ENCODE measurements around the gene CTNNA2. TPM values are rescaled to one million over a fixed set of nuclear protein-coding genes. Genes with fewer than 3 reads are reported as not detected.

The CTNNA2 gene
- total and polyA plus RNA-seq, 7 donors = 0.03 to 0.36 (median 0.17) TPM; not detected in 4

GRCh38 chr2:79564065-79564464 is 51.2 kb downstream of the CTNNA2 start:
- no peak for TF ChIP-seq CTCF (IDR thresholded peaks at IDR 0.05)
- 86 to 90% (median 88%) methylated on average over 6 of the region's 6 CpGs for WGBS, 3 donors
- intact Hi-C loops (cut with DNase I) = no loop called here
- H3K36me3 ChIP-seq (ENCODE audit: insufficient read depth in 1 of 2, low read depth in 1 of 2) = no peaks in the 10 kb centered on the region
- H3K4me1 ChIP-seq = no peaks in the 10 kb centered on the region
- no peak for DNase-seq
- ATAC-seq = no peak
- no peaks in the 10 kb centered on the region for H3K9me3 ChIP-seq
- H3K27ac ChIP-seq = no peak overlapping the region
- no peak overlapping the region for H3K4me3 ChIP-seq
- no peaks in the 10 kb centered on the region for H3K27me3 ChIP-seq (ENCODE audit: insufficient read depth in 3 of 3, low read length in 2 of 3)

GRCh38 chr2:79569048-79569447 is 56.2 kb downstream of the CTNNA2 start:
- no peaks in the 10 kb centered on the region for H3K9me3 ChIP-seq
- no peaks in the 10 kb centered on the region for H3K27me3 ChIP-seq (ENCODE audit: insufficient read depth in 3 of 3, low read length in 2 of 3)
- 64 to 73% (median 68%) methylated on average over 5 of the region's 5 CpGs for WGBS, 3 donors
- H3K4me3 ChIP-seq = no peak overlapping the region
- H3K4me1 ChIP-seq = no peaks in the 10 kb centered on the region
- no peak for ATAC-seq
- H3K36me3 ChIP-seq (ENCODE audit: insufficient read depth in 1 of 2, low read depth in 1 of 2) = no peaks in the 10 kb centered on the region
- intact Hi-C loops (cut with DNase I) = no loop called here
- no peak for TF ChIP-seq CTCF (IDR thresholded peaks at IDR 0.05)
- DNase-seq = no peak
- H3K27ac ChIP-seq = no peak overlapping the region

- DNase-seq (no peak), ATAC-seq (no peak)
- no peak overlapping the region for H3K27ac ChIP-seq
- no peaks in the 10 kb centered on the region for H3K36me3 ChIP-seq (ENCODE audit: insufficient read depth in 1 of 2, low read depth in 1 of 2)
- intact Hi-C loops (cut with DNase I) = no loop called here
- H3K9me3 ChIP-seq = no peaks in the 10 kb centered on the region
- WGBS, 3 donors = 53 to 62% (median 57%) methylated on average over 6 of the region's 6 CpGs
- H3K4me3 ChIP-seq = no peak overlapping the region
- H3K27me3 ChIP-seq (ENCODE audit: insufficient read depth in 3 of 3, low read length in 2 of 3) = no peaks in the 10 kb centered on the region
- TF ChIP-seq CTCF (IDR thresholded peaks at IDR 0.05) = no peak
- no peaks in the 10 kb centered on the region for H3K4me1 ChIP-seq
Measured at GRCh38 chr2:79573895-79574674, 61.2 kb downstream of the CTNNA2 start.

GRCh38 chr2:79576451-79576850 is 63.6 kb downstream of the CTNNA2 start:
- no peak for TF ChIP-seq CTCF (IDR thresholded peaks at IDR 0.05)
- Histone ChIP-seq H3K9me3 (no peaks in the 10 kb centered on the region), H3K36me3 (ENCODE audit: insufficient read depth in 1 of 2, low read depth in 1 of 2) (no peaks in the 10 kb centered on the region), H3K27me3 (ENCODE audit: insufficient read depth in 3 of 3, low read length in 2 of 3) (no peaks in the 10 kb centered on the region), H3K27ac (no peak overlapping the region), H3K4me3 (no peak overlapping the region), H3K4me1 (no peaks in the 10 kb centered on the region)
- WGBS, 3 donors = 20 to 22% (median 20%) methylated on average over 4 of the region's 4 CpGs
- DNase-seq (no peak), ATAC-seq (no peak)
- intact Hi-C loops (cut with DNase I) = no loop called here

GRCh38 chr2:79578952-79579351 is 66.1 kb downstream of the CTNNA2 start:
- DNase-seq (no peak), ATAC-seq (no peak)
- no peak for TF ChIP-seq CTCF (IDR thresholded peaks at IDR 0.05)
- no peak overlapping the region for H3K4me3 ChIP-seq
- H3K27me3 ChIP-seq (ENCODE audit: insufficient read depth in 3 of 3, low read length in 2 of 3) = no peaks in the 10 kb centered on the region
- H3K9me3 ChIP-seq = no peaks in the 10 kb centered on the region
- 71 to 84% (median 76%) methylated on average over 1 of the region's 1 CpG for WGBS, 3 donors
- H3K27ac ChIP-seq = no peak overlapping the region
- no peaks in the 10 kb centered on the region for H3K4me1 ChIP-seq
- no peaks in the 10 kb centered on the region for H3K36me3 ChIP-seq (ENCODE audit: insufficient read depth in 1 of 2, low read depth in 1 of 2)
- intact Hi-C loops (cut with DNase I) = no loop called here
